MG63 (cell line): Measurements from ENCODE around the gene CD99. TPM values are rescaled to one million over a fixed set of nuclear protein-coding genes. Genes with fewer than 3 reads are reported as not detected.
A peak's percentile ranks its signal among the peaks of the same experiment; 100 is the strongest.

Experiments
- DNase-seq: peaks from one replicate; pipeline ENCODE4 v3.0.0-alpha.2; 2020
- H3K27me3 ChIP-seq: fragments of 250-450 bp; sonication (Bioruptor Pico); 2 replicates; pipeline ENCODE4 v1.5.1; 2020; ENCODE audit warnings: mild to moderate bottlenecking, moderate library complexity
- H3K36me3 ChIP-seq: fragments of 250-450 bp; sonication (Bioruptor Pico); 2 replicates; pipeline ENCODE4 v1.5.1; 2020; ENCODE audit warnings: mild to moderate bottlenecking, moderate library complexity
- H3K4me3 ChIP-seq: fragments of 250-450 bp; sonication (Bioruptor Pico); 2 replicates; pipeline ENCODE4 v1.5.1; 2020; ENCODE audit warnings: mild to moderate bottlenecking, moderate library complexity
- H3K9me3 ChIP-seq: fragments of 250-450 bp; sonication (Bioruptor Pico); 2 replicates; pipeline ENCODE4 v1.5.1; 2020; ENCODE audit warnings: mild to moderate bottlenecking, moderate library complexity
- total RNA-seq: library from RNA; depleted of rRNA; stranded (reverse); fragments of >200 nt; shearing (Covaris generic); gene quantifications from 2 replicates; pipeline ENCODE4 v1.2.3, GENCODE V29; 2014; ENCODE audit warnings: low replicate concordance

Gene CD99
- total RNA-seq, 1 experiment from 2014 or later, result 695 TPM

- Histone ChIP-seq H3K27me3 (no peaks in the 10 kb centered on the region), H3K36me3 (peaks cover 25% of the 10 kb centered on the region), H3K9me3 (no peaks in the 10 kb centered on the region), H3K4me3 (no peak overlapping the region)
- no peak for DNase-seq
Measured at GRCh38 chrX:2689773-2690666, 1.1 kb upstream of the CD99 start.

GRCh38 chrX:2691543-2692220 lies 587 bp downstream of the CD99 start:
- Histone ChIP-seq H3K9me3 (no peaks in the 10 kb centered on the region), H3K27me3 (no peaks in the 10 kb centered on the region), H3K36me3 (peaks cover 38% of the 10 kb centered on the region), H3K4me3 (peak overlapping the region; percentile 84)
- peak; percentile 83 for DNase-seq

- peak overlapping the region; percentile 84 for H3K4me3 ChIP-seq
- no peaks in the 10 kb centered on the region for H3K27me3 ChIP-seq
- DNase-seq, result peak; percentile 69
- H3K36me3 ChIP-seq, result peaks cover 45% of the 10 kb centered on the region
- no peaks in the 10 kb centered on the region for H3K9me3 ChIP-seq
Measured at GRCh38 chrX:2692221-2693112, 1.4 kb downstream of the CD99 start.

- Histone ChIP-seq H3K9me3 (no peaks in the 10 kb centered on the region), H3K27me3 (no peaks in the 10 kb centered on the region), H3K4me3 (peak overlapping the region; percentile 84), H3K36me3 (peaks cover 54% of the 10 kb centered on the region)
- DNase-seq, result no peak
Measured at GRCh38 chrX:2693113-2694002, 2.3 kb downstream of the CD99 start.

GRCh38 chrX:2694914-2695267 lies 3.8 kb downstream of the CD99 start:
- no peaks in the 10 kb centered on the region for H3K27me3 ChIP-seq
- H3K9me3 ChIP-seq, result no peaks in the 10 kb centered on the region
- H3K4me3 ChIP-seq, result no peak overlapping the region; the same call in 1 of the 2 replicates
- DNase-seq, result no peak
- peaks cover 66% of the 10 kb centered on the region for H3K36me3 ChIP-seq

GRCh38 chrX:2696698-2697215 lies 5.7 kb downstream of the CD99 start:
- no peaks in the 10 kb centered on the region for H3K27me3 ChIP-seq
- H3K4me3 ChIP-seq, result no peak overlapping the region
- peak; percentile 79 for DNase-seq
- H3K9me3 ChIP-seq, result no peaks in the 10 kb centered on the region
- H3K36me3 ChIP-seq, result peaks cover 74% of the 10 kb centered on the region

- Histone ChIP-seq H3K4me3 (no peak overlapping the region), H3K36me3 (peaks cover 70% of the 10 kb centered on the region), H3K9me3 (no peaks in the 10 kb centered on the region), H3K27me3 (no peaks in the 10 kb centered on the region)
- DNase-seq, result no peak
Measured at GRCh38 chrX:2697306-2697705, 6.2 kb downstream of the CD99 start.

GRCh38 chrX:2697741-2698299 lies 6.7 kb downstream of the CD99 start:
- Histone ChIP-seq H3K36me3 (peaks cover 71% of the 10 kb centered on the region), H3K9me3 (no peaks in the 10 kb centered on the region), H3K4me3 (no peak overlapping the region), H3K27me3 (no peaks in the 10 kb centered on the region)
- no peak for DNase-seq

- Histone ChIP-seq H3K36me3 (peaks cover 76% of the 10 kb centered on the region), H3K27me3 (no peaks in the 10 kb centered on the region), H3K9me3 (no peaks in the 10 kb centered on the region), H3K4me3 (no peak overlapping the region)
- DNase-seq, result no peak
Measured at GRCh38 chrX:2698604-2699003, 7.5 kb downstream of the CD99 start.

- Histone ChIP-seq H3K36me3 (peaks cover 73% of the 10 kb centered on the region), H3K4me3 (no peak overlapping the region), H3K9me3 (no peaks in the 10 kb centered on the region), H3K27me3 (no peaks in the 10 kb centered on the region)
- no peak for DNase-seq
Measured at GRCh38 chrX:2699959-2700358, 8.9 kb downstream of the CD99 start.

GRCh38 chrX:2700405-2701320 lies 9.6 kb downstream of the CD99 start:
- Histone ChIP-seq H3K36me3 (peaks cover 75% of the 10 kb centered on the region), H3K27me3 (no peaks in the 10 kb centered on the region), H3K9me3 (no peaks in the 10 kb centered on the region), H3K4me3 (no peak overlapping the region)
- no peak for DNase-seq

- no peak for DNase-seq
- H3K27me3 ChIP-seq, result no peaks in the 10 kb centered on the region
- no peaks in the 10 kb centered on the region for H3K9me3 ChIP-seq
- no peak overlapping the region for H3K4me3 ChIP-seq
- H3K36me3 ChIP-seq, result peaks cover 71% of the 10 kb centered on the region
Measured at GRCh38 chrX:2701600-2701999, 10.5 kb downstream of the CD99 start.

- Histone ChIP-seq H3K27me3 (no peaks in the 10 kb centered on the region), H3K4me3 (no peak overlapping the region), H3K36me3 (peaks cover 57% of the 10 kb centered on the region), H3K9me3 (no peaks in the 10 kb centered on the region)
- no peak for DNase-seq
Measured at GRCh38 chrX:2703991-2704369, 12.9 kb downstream of the CD99 start.

- H3K36me3 ChIP-seq, result peaks cover 52% of the 10 kb centered on the region
- no peak for DNase-seq
Measured at GRCh38 chrX:2705046-2705832, 14.1 kb downstream of the CD99 start.

More at GRCh38 chrX:2705046-2705832, 14.1 kb downstream of the CD99 start:
- Histone ChIP-seq H3K4me3 (no peak overlapping the region), H3K9me3 (no peaks in the 10 kb centered on the region), H3K27me3 (no peaks in the 10 kb centered on the region)
